Breast epithelium (tissue), 4 donors: ENCODE data around the gene NPHP4. TPM values are rescaled to one million over a fixed set of nuclear protein-coding genes. Genes with fewer than 3 reads are reported as not detected.

Experiments used
- DNase-seq, 2 donors: peaks; one replicate each; pipeline ENCODE4 v3.0.0-alpha.2; 2019; ENCODE audit warnings: low spot score in 2 of 2
- H3K27ac ChIP-seq, 2 donors: fragments of 200-600 bp; sonication (generic) in 1 of 2; one replicate each; pipeline ENCODE4 v1.5.1; 2016 to 2019; ENCODE audit warnings: mild to moderate bottlenecking in 1 of 2
- H3K27me3 ChIP-seq, 2 donors: fragments of 200-600 bp; sonication (generic) in 1 of 2; one replicate each; pipeline versions ENCODE4 v1.5.1 to v1.6.0; 2017 to 2019; ENCODE audit warnings: control low read depth in 1 of 2, mild to moderate bottlenecking in 1 of 2
- H3K36me3 ChIP-seq: fragments of 200-600 bp; one replicate; pipeline ENCODE4 v1.5.1; 2019
- H3K4me1 ChIP-seq, 2 donors: fragments of 200-600 bp; sonication (generic); one replicate each; pipeline ENCODE4 v1.5.1; 2016 to 2019; ENCODE audit warnings: control low read depth in 1 of 2
- H3K4me3 ChIP-seq, 3 donors: fragments of 200-600 bp; sonication (generic); 1 replicate in 2 of 3; 2 replicates in 1 of 3; pipeline ENCODE4 v1.5.1; 2016 to 2019; ENCODE audit warnings: mild to moderate bottlenecking in 3 of 3, moderate library complexity in 2 of 3
- H3K9me3 ChIP-seq, 2 donors: fragments of 200-600 bp; sonication (generic) in 1 of 2; one replicate each; pipeline ENCODE4 v1.5.1; 2016 to 2019; ENCODE audit warnings: control low read depth in 1 of 2
- CTCF ChIP-seq, 3 donors: fragments of 450-650 bp; IDR thresholded peaks; one replicate each; pipeline ENCODE4 v1.5.1; 2016 to 2017; ENCODE audit warnings: antibody characterized with exemption in 3 of 3, mild to moderate bottlenecking in 3 of 3, moderate library complexity in 3 of 3
- POLR2A ChIP-seq: fragments of 450-650 bp; IDR thresholded peaks from one replicate; pipeline ENCODE4 v1.6.1; 2016; ENCODE audit warnings: antibody characterized with exemption, mild to moderate bottlenecking, moderate library complexity
- POLR2AphosphoS5 ChIP-seq, 3 donors: sonication (generic); formaldehyde crosslinking; IDR thresholded peaks; one replicate each; pipeline ENCODE4 v1.6.1; 2017; ENCODE audit warnings: antibody characterized with exemption in 3 of 3
- intact Hi-C: fragments of 100-400 bp; cut with DNase I; formaldehyde crosslinking; loops from one replicate; pipeline ENCODE4 v1.15.1; 2023; ENCODE audit warnings: low total_unique reads
- total RNA-seq, 3 donors: library from RNA; depleted of rRNA; stranded (reverse); fragments of >200 nt; gene quantifications; one replicate each; pipeline ENCODE4 v1.1.0, GENCODE V29; 2016

Gene NPHP4
- total RNA-seq, 3 donors from 2014 or later, result 7.0 to 18.7 (median 18.1) TPM

GRCh38 chr1:5920201-5920600 is 72.0 kb downstream of the NPHP4 start:
- Histone ChIP-seq H3K27me3 (no peaks in the 10 kb centered on the region), H3K27ac (no peak overlapping the region), H3K9me3 (no peaks in the 10 kb centered on the region), H3K4me1 (no peaks in the 10 kb centered on the region), H3K36me3 (no peaks in the 10 kb centered on the region), H3K4me3 (no peak overlapping the region)
- no peak for DNase-seq
- intact Hi-C loops, result no loop called here
- no peak for TF ChIP-seq POLR2AphosphoS5 (IDR thresholded peaks at IDR 0.05)
- no peak for TF ChIP-seq CTCF (IDR thresholded peaks at IDR 0.05)
- TF ChIP-seq POLR2A, result no peak

- intact Hi-C loops, result no loop called here
- no peak for TF ChIP-seq CTCF (IDR thresholded peaks at IDR 0.05)
- no peak for TF ChIP-seq POLR2AphosphoS5 (IDR thresholded peaks at IDR 0.05)
- no peak for TF ChIP-seq POLR2A
- H3K27ac ChIP-seq, result no peak overlapping the region
- H3K9me3 ChIP-seq, result no peaks in the 10 kb centered on the region
- H3K27me3 ChIP-seq, result no peaks in the 10 kb centered on the region
- H3K4me1 ChIP-seq, result no peaks in the 10 kb centered on the region
- no peak overlapping the region for H3K4me3 ChIP-seq
- DNase-seq, result no peak
- H3K36me3 ChIP-seq, result no peaks in the 10 kb centered on the region
These were observed 74.0 kb downstream of the NPHP4 start for GRCh38 chr1:5918275-5918649.

DNA sequence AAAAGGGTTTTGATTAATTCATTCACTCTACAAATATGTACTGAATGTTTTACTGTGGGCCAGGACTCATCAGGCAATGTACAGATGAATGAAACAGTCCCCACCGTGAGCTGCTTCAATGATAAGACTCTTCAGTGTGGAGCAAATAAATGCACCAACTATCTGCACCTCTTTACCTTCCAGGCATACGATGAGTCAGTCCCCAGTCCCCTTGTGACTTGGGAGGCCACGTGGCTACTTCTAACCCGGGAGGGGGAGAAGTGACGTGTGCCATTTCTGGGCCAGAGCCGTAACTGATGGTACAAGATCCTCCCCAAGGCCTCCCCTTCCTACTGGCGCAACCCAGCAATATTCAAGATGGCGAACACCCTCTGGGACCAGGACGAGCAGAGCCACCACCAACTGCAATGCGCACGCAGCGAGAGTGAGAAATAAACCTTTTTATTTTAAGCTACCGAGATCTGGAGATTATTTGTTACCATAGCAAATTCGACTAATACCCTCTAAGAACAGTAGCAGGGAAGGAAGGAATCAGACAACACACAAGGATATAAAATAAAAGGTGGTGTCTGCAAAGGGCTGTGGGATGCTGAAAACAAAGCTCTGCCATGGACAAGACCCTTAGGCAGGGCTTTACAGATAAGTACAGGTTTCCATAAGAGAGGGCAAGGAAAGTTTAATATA is 74.5 kb downstream of the NPHP4 start:
- no peaks in the 10 kb centered on the region for H3K4me1 ChIP-seq
- H3K4me3 ChIP-seq, result no peak overlapping the region
- no peak overlapping the region for H3K27ac ChIP-seq
- TF ChIP-seq POLR2AphosphoS5 (IDR thresholded peaks at IDR 0.05), result no peak
- TF ChIP-seq CTCF (IDR thresholded peaks at IDR 0.05), result no peak
- no peak for TF ChIP-seq POLR2A
- H3K9me3 ChIP-seq, result no peaks in the 10 kb centered on the region
- intact Hi-C loops, result no loop called here
- H3K27me3 ChIP-seq, result no peaks in the 10 kb centered on the region
- H3K36me3 ChIP-seq, result no peaks in the 10 kb centered on the region
- DNase-seq, result no peak

DNA sequence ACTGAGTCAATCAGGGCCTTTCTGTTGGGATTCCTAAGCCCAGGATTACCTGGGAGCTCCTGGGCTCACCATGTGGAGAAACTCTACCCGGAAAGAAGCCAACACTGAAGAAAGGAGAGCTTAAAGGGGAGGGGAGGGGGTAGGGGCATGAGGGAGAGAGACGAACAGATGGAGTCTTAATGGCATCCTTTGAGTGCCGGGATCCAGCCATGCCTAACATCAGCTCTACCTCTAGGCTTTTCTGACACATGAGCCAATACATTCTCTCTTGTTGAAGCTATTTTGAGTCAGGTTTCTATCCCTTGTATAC is 75.0 kb downstream of the NPHP4 start:
- intact Hi-C loops, result no loop called here
- TF ChIP-seq POLR2AphosphoS5 (IDR thresholded peaks at IDR 0.05) (no peak), CTCF (IDR thresholded peaks at IDR 0.05) (no peak), POLR2A (no peak)

GRCh38 chr1:5916572-5917280 is 75.5 kb downstream of the NPHP4 start:
- H3K4me3 ChIP-seq, result no peak overlapping the region
- no peaks in the 10 kb centered on the region for H3K27me3 ChIP-seq
- no peaks in the 10 kb centered on the region for H3K9me3 ChIP-seq
- no peaks in the 10 kb centered on the region for H3K36me3 ChIP-seq
- intact Hi-C loops, result no loop called here
- no peaks in the 10 kb centered on the region for H3K4me1 ChIP-seq
- no peak for DNase-seq
- H3K27ac ChIP-seq, result no peak overlapping the region
- TF ChIP-seq POLR2A (no peak), POLR2AphosphoS5 (IDR thresholded peaks at IDR 0.05) (no peak), CTCF (IDR thresholded peaks at IDR 0.05) (no peak)

More for the DNA sequence above, 75.0 kb downstream of the NPHP4 start:
- Histone ChIP-seq H3K36me3 (no peaks in the 10 kb centered on the region), H3K4me1 (no peaks in the 10 kb centered on the region), H3K4me3 (no peak overlapping the region), H3K27me3 (no peaks in the 10 kb centered on the region), H3K27ac (no peak overlapping the region), H3K9me3 (no peaks in the 10 kb centered on the region)
- no peak for DNase-seq
